GM12801 (cell line): ENCODE results near the gene DNAH14.

Experiments
- CTCF ChIP-seq: IDR thresholded peaks from one replicate; pipeline ENCODE4 v1.5.1; 2011; ENCODE audit warnings: control low read depth; ENCODE audit not compliant: insufficient read length; ENCODE audit errors: extremely low read depth

The DNAH14 gene

GRCh38 chr1:224958490-224958889 lies 29.0 kb downstream of the DNAH14 start:
- TF ChIP-seq CTCF = no peak

GRCh38 chr1:224959115-224959514 lies 29.6 kb downstream of the DNAH14 start:
- no peak for TF ChIP-seq CTCF

GRCh38 chr1:224959656-224960055 lies 30.2 kb downstream of the DNAH14 start:
- TF ChIP-seq CTCF = no peak

- no peak for TF ChIP-seq CTCF
These were observed 50.7 kb downstream of the DNAH14 start for GRCh38 chr1:224980181-224980580.

GRCh38 chr1:224988042-224988441 lies 58.6 kb downstream of the DNAH14 start:
- TF ChIP-seq CTCF = no peak

- TF ChIP-seq CTCF = no peak
These were observed 60.1 kb downstream of the DNAH14 start for GRCh38 chr1:224989615-224990014.

GRCh38 chr1:224995602-224996001 lies 66.1 kb downstream of the DNAH14 start:
- no peak for TF ChIP-seq CTCF

- TF ChIP-seq CTCF = no peak
These were observed 66.8 kb downstream of the DNAH14 start for GRCh38 chr1:224996266-224996665.
